ENCODE data around the gene MAPK7. TPM values are rescaled to one million over a fixed set of nuclear protein-coding genes. Genes with fewer than 3 reads are reported as not detected.

The MAPK7 gene
- total RNA-seq, 1 experiment from 2014 or later = 14.5 TPM

GRCh38 chr17:19336938-19337711, 41.2 kb upstream of the MAPK7 start:
- ChIA-PET POLR2A (interaction anchor here (0.5 kb wide), 1 partner anchor 12 kb away, joined by 3 read pairs; no protein-coding TSS in a partner anchor), CTCF (interaction anchor here (0.5 kb wide), 1 partner anchor 720 kb away, joined by 3 read pairs; no protein-coding TSS in a partner anchor)
- H3K36me3 Mint-ChIP-seq (ENCODE audit: insufficient read depth, unreplicated experiment) = peaks cover 12% of the 10 kb centered on the region
- H3K4me3 Mint-ChIP-seq (ENCODE audit: unreplicated experiment) = no peak overlapping the region
- no peak overlapping the region for H3K27ac Mint-ChIP-seq (ENCODE audit: low read depth, unreplicated experiment)
- TF ChIP-seq, protein P1, sequence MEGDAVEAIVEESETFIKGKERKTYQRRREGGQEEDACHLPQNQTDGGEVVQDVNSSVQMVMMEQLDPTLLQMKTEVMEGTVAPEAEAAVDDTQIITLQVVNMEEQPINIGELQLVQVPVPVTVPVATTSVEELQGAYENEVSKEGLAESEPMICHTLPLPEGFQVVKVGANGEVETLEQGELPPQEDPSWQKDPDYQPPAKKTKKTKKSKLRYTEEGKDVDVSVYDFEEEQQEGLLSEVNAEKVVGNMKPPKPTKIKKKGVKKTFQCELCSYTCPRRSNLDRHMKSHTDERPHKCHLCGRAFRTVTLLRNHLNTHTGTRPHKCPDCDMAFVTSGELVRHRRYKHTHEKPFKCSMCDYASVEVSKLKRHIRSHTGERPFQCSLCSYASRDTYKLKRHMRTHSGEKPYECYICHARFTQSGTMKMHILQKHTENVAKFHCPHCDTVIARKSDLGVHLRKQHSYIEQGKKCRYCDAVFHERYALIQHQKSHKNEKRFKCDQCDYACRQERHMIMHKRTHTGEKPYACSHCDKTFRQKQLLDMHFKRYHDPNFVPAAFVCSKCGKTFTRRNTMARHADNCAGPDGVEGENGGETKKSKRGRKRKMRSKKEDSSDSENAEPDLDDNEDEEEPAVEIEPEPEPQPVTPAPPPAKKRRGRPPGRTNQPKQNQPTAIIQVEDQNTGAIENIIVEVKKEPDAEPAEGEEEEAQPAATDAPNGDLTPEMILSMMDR (IDR thresholded peaks at IDR 0.05; ENCODE audit: unreplicated experiment) = no peak
- H3K9me3 Mint-ChIP-seq (ENCODE audit: unreplicated experiment) = no peaks in the 10 kb centered on the region
- DNase-seq (ENCODE audit: unreplicated experiment) = no peak
- H3K4me1 Mint-ChIP-seq (ENCODE audit: insufficient read depth, unreplicated experiment) = peaks cover 16% of the 10 kb centered on the region
- intact Hi-C loops (cut with micrococcal nuclease) = no loop called here
- H3K27me3 Mint-ChIP-seq (ENCODE audit: insufficient read depth, unreplicated experiment) = no peaks in the 10 kb centered on the region
- no TSS peak for BruUV-seq (replicated peaks)

- no peak for DNase-seq (ENCODE audit: unreplicated experiment)
- Mint-ChIP-seq H3K9me3 (ENCODE audit: unreplicated experiment) (no peaks in the 10 kb centered on the region), H3K27me3 (ENCODE audit: insufficient read depth, unreplicated experiment) (no peaks in the 10 kb centered on the region), H3K27ac (ENCODE audit: low read depth, unreplicated experiment) (no peak overlapping the region), H3K4me3 (ENCODE audit: unreplicated experiment) (no peak overlapping the region), H3K36me3 (ENCODE audit: insufficient read depth, unreplicated experiment) (peaks cover 10% of the 10 kb centered on the region), H3K4me1 (ENCODE audit: insufficient read depth, unreplicated experiment) (peaks cover 12% of the 10 kb centered on the region)
- POLR2A ChIA-PET = interaction anchor here (0.5 kb wide), 1 partner anchor 11 kb away, joined by 3 read pairs; no protein-coding TSS in a partner anchor
- TF ChIP-seq, protein P1 (IDR thresholded peaks at IDR 0.05; ENCODE audit: unreplicated experiment) = no peak
- BruUV-seq (replicated peaks) = no TSS peak
- intact Hi-C loops (cut with micrococcal nuclease) = no loop called here
- CTCF ChIA-PET = no interaction called here
Measured at GRCh38 chr17:19337712-19338023, 40.6 kb upstream of the MAPK7 start.

DNA sequence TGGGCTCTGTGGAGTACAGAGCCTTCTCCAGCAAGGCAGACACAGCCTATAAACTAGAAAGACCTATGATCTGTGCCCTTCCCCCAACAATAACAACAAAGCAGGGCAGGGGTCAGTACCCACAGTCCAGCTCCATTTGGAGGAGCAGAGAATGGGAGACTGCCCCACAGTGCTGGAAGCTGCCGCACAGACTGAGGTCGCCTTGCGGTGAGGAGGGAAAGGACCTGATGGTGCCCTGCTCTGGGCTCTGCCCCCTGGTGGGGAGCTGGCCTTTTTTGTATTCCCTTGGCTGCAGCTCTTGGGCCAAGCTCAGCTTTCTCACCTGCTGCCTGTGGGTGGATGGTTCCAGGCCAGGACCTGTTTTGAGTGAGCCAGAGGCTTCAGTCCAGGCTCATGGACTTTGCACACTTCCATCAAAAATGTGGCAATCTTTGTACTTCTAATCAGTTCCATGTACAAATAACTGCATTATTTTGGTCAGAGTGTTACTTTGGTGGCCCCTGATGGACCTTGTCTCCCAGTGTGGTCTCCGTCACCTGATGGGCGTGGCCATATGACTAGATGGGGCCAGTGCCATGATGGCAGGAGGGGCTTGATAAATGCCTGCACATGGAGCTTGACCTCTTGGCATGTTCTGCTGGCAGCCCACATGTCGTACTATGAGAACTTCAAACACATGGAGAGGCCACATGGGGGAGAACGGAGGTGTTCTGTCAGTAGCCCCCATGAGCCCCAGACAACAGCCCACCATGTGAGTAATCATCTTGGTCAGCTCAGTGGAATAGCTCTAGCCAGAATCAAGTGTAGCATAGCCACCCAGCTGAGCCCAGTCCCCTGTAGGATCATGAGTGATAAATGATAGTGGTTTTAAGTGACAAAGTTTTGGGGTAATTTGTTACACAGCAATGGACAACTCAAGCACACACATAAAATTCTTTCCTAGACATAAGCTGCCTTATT, 40.0 kb upstream of the MAPK7 start:
- ChIA-PET CTCF (interaction anchor here (0.6 to 1.1 kb wide), 4 partner anchors 8 to 707 kb away, joined by 3 read pairs; partner anchors contain the start of gene B9D1), POLR2A (interaction anchor here (0.5 to 1.1 kb wide), 4 partner anchors 9 to 97 kb away, joined by 3 to 6 read pairs (median 3); partner anchors contain the start of gene MAPK7)
- Mint-ChIP-seq H3K4me1 (ENCODE audit: insufficient read depth, unreplicated experiment) (peaks cover 10% of the 10 kb centered on the region), H3K9me3 (ENCODE audit: unreplicated experiment) (no peaks in the 10 kb centered on the region), H3K27me3 (ENCODE audit: insufficient read depth, unreplicated experiment) (no peaks in the 10 kb centered on the region), H3K4me3 (ENCODE audit: unreplicated experiment) (no peak overlapping the region), H3K36me3 (ENCODE audit: insufficient read depth, unreplicated experiment) (peaks cover 12% of the 10 kb centered on the region), H3K27ac (ENCODE audit: low read depth, unreplicated experiment) (no peak overlapping the region)
- peak; percentile 52 for DNase-seq (ENCODE audit: unreplicated experiment)
- intact Hi-C loops (cut with micrococcal nuclease) = no loop called here
- no TSS peak for BruUV-seq (replicated peaks)
- TF ChIP-seq, protein P1 (IDR thresholded peaks at IDR 0.05; ENCODE audit: unreplicated experiment) = peak; percentile 43

GRCh38 chr17:19339341-19339815, 38.9 kb upstream of the MAPK7 start:
- Mint-ChIP-seq H3K9me3 (ENCODE audit: unreplicated experiment) (no peaks in the 10 kb centered on the region), H3K36me3 (ENCODE audit: insufficient read depth, unreplicated experiment) (peaks cover 12% of the 10 kb centered on the region), H3K4me1 (ENCODE audit: insufficient read depth, unreplicated experiment) (peaks cover 10% of the 10 kb centered on the region), H3K4me3 (ENCODE audit: unreplicated experiment) (no peak overlapping the region), H3K27ac (ENCODE audit: low read depth, unreplicated experiment) (no peak overlapping the region), H3K27me3 (ENCODE audit: insufficient read depth, unreplicated experiment) (no peaks in the 10 kb centered on the region)
- ChIA-PET POLR2A (interaction anchor here (0.6 kb wide), 1 partner anchor 8 kb away, joined by 3 read pairs; no protein-coding TSS in a partner anchor), CTCF (interaction anchor here (0.6 to 1.1 kb wide), 3 partner anchors 15 to 706 kb away, joined by 3 read pairs; partner anchors contain the start of gene B9D1)
- BruUV-seq (replicated peaks) = no TSS peak
- TF ChIP-seq, protein P1 (IDR thresholded peaks at IDR 0.05; ENCODE audit: unreplicated experiment) = no peak
- intact Hi-C loops (cut with micrococcal nuclease) = no loop called here
- no peak for DNase-seq (ENCODE audit: unreplicated experiment)

Measured in MCF 10A (cell line).